Liver (tissue), 9 donors: ENCODE results near the gene THOP1. TPM values are rescaled to one million over a fixed set of nuclear protein-coding genes. Genes with fewer than 3 reads are reported as not detected.

Experiments used
- DNase-seq: peaks from one replicate; pipeline ENCODE4 v3.0.0-alpha.2; 2017; ENCODE audit warnings: low spot score
- H3K27ac ChIP-seq, 2 donors: one replicate each; pipeline ENCODE4 v1.7.0; 2013; ENCODE audit warnings: inconsistent platforms in 2 of 2, low read length in 2 of 2, control low read depth in 1 of 2, low read depth in 1 of 2, mild to moderate bottlenecking in 1 of 2
- H3K27me3 ChIP-seq, 4 donors: one replicate each; pipeline versions ENCODE4 v1.6.1 to v1.7.0; 2013; ENCODE audit warnings: low read length in 3 of 4, inconsistent platforms in 1 of 4, mild to moderate bottlenecking in 1 of 4, moderate library complexity in 1 of 4; ENCODE audit not compliant: control insufficient read depth in 4 of 4, insufficient read depth in 4 of 4
- H3K36me3 ChIP-seq, 4 donors: one replicate each; pipeline versions ENCODE4 v1.6.1 to v1.7.0; 2013; ENCODE audit warnings: low read length in 3 of 4, mild to moderate bottlenecking in 3 of 4, low read depth in 1 of 4, moderate library complexity in 1 of 4; ENCODE audit not compliant: control insufficient read depth in 4 of 4, insufficient read depth in 3 of 4
- H3K4me1 ChIP-seq, 4 donors: one replicate each; pipeline versions ENCODE4 v1.6.1 to v1.7.0; 2013; ENCODE audit warnings: low read length in 3 of 4, mild to moderate bottlenecking in 3 of 4, moderate library complexity in 1 of 4; ENCODE audit not compliant: control insufficient read depth in 4 of 4, insufficient read depth in 4 of 4
- H3K4me3 ChIP-seq, 3 donors: one replicate each; pipeline versions ENCODE4 v1.6.1 to v1.7.0; 2013; ENCODE audit warnings: low read length in 3 of 3, control low read depth in 1 of 3, low read depth in 1 of 3, mild to moderate bottlenecking in 1 of 3
- H3K9ac ChIP-seq, 2 donors: one replicate each; pipeline ENCODE4 v1.7.0; 2013; ENCODE audit warnings: low read length in 2 of 2, mild to moderate bottlenecking in 2 of 2, moderate library complexity in 2 of 2, control low read depth in 1 of 2, low read depth in 1 of 2
- H3K9me3 ChIP-seq, 4 donors: one replicate each; pipeline versions ENCODE4 v1.6.1 to v1.7.0; 2013; ENCODE audit warnings: low read length in 3 of 4; ENCODE audit not compliant: control insufficient read depth in 4 of 4
- EGR1 ChIP-seq, 2 donors: IDR thresholded peaks; 2 replicates each; pipeline ENCODE4 v1.6.1; 2016 to 2018; ENCODE audit warnings: antibody characterized with exemption in 2 of 2, low read depth in 2 of 2
- FOXA2 ChIP-seq: IDR thresholded peaks from 2 replicates; pipeline ENCODE4 v1.6.1; 2016; ENCODE audit warnings: antibody characterized with exemption
- GABPA ChIP-seq, 2 donors: IDR thresholded peaks in 1 of 2; conservative IDR thresholded peaks in 1 of 2; 2 replicates each; pipeline ENCODE4 v1.6.1; 2016; ENCODE audit warnings: antibody characterized with exemption in 2 of 2, mild to moderate bottlenecking in 1 of 2, moderate library complexity in 1 of 2
- HNF4A ChIP-seq, 2 donors: conservative IDR thresholded peaks; 2 replicates each; pipeline ENCODE4 v1.6.1; 2016; ENCODE audit warnings: antibody characterized with exemption in 2 of 2, mild to moderate bottlenecking in 2 of 2
- HNF4G ChIP-seq: IDR thresholded peaks from 2 replicates; pipeline ENCODE4 v1.6.1; 2016; ENCODE audit warnings: antibody characterized with exemption
- JUND ChIP-seq, 2 donors: IDR thresholded peaks; 2 replicates each; pipeline ENCODE4 v1.6.1; 2016; ENCODE audit warnings: antibody characterized with exemption in 2 of 2
- NR2F2 ChIP-seq: IDR thresholded peaks from 2 replicates; pipeline ENCODE4 v1.6.1; 2016; ENCODE audit warnings: antibody characterized with exemption
- RAD21 ChIP-seq, 2 donors: IDR thresholded peaks; 2 replicates each; pipeline ENCODE4 v1.6.1; 2016; ENCODE audit warnings: antibody characterized with exemption in 2 of 2, mild to moderate bottlenecking in 2 of 2
- SP1 ChIP-seq: IDR thresholded peaks from 2 replicates; pipeline ENCODE4 v1.6.1; 2018; ENCODE audit warnings: antibody characterized with exemption, mild to moderate bottlenecking
- TAF1 ChIP-seq: conservative IDR thresholded peaks from 2 replicates; pipeline ENCODE4 v1.6.1; 2016; ENCODE audit warnings: antibody characterized with exemption, mild to moderate bottlenecking
- YY1 ChIP-seq: IDR thresholded peaks from 2 replicates; pipeline ENCODE4 v1.6.1; 2016; ENCODE audit warnings: antibody characterized with exemption, mild to moderate bottlenecking
- WGBS: extraction: QIAGEN DNeasy Blood & Tissue Kit; methylation state at CpG from one replicate; pipeline ENCODE4 v1.1.7; 2013; 5-methylcytosine and 5-hydroxymethylcytosine counted together
- polyA plus RNA-seq, 2 donors: library from polyadenylated mRNA; stranded (reverse) in 1 of 2; unstranded in 1 of 2; fragments of 200-250 nt in 1 of 2; fragments of >200 nt in 1 of 2; fragmentation: Nextera tagmentation in 1 of 2; extraction: Ambion mirVana in 1 of 2; gene quantifications; one replicate each; pipeline versions ENCODE4 v1.2.1 to v1.2.3, GENCODE V29; 2013 to 2015
- total RNA-seq, 2 donors: library from RNA; depleted of rRNA; stranded (reverse); fragments of >200 nt; gene quantifications; one replicate each; pipeline ENCODE4 v1.2.3, GENCODE V29; 2014
- TF ChIP-seq, protein P1 (sequence below): IDR thresholded peaks from 2 replicates; pipeline ENCODE4 v1.6.1; 2016; ENCODE audit warnings: antibody characterized with exemption
- TF ChIP-seq, protein P2 (sequence below): IDR thresholded peaks from 2 replicates; pipeline ENCODE4 v1.6.1; 2016; ENCODE audit warnings: antibody characterized with exemption
- TF ChIP-seq, protein P3 (sequence below): IDR thresholded peaks from 2 replicates; pipeline ENCODE4 v1.6.1; 2016; ENCODE audit warnings: antibody characterized with exemption
- donor health status: healthy.
- donor health status: healthy.
- donor health status: healthy.
- donor health status: healthy.
- donor health status: healthy.

THOP1 gene
- total RNA-seq (10 to 100 TPM; 45.6 to 56.2 TPM), polyA plus RNA-seq (10 to 100 TPM; 39.1 to 43.8 TPM)

DNA sequence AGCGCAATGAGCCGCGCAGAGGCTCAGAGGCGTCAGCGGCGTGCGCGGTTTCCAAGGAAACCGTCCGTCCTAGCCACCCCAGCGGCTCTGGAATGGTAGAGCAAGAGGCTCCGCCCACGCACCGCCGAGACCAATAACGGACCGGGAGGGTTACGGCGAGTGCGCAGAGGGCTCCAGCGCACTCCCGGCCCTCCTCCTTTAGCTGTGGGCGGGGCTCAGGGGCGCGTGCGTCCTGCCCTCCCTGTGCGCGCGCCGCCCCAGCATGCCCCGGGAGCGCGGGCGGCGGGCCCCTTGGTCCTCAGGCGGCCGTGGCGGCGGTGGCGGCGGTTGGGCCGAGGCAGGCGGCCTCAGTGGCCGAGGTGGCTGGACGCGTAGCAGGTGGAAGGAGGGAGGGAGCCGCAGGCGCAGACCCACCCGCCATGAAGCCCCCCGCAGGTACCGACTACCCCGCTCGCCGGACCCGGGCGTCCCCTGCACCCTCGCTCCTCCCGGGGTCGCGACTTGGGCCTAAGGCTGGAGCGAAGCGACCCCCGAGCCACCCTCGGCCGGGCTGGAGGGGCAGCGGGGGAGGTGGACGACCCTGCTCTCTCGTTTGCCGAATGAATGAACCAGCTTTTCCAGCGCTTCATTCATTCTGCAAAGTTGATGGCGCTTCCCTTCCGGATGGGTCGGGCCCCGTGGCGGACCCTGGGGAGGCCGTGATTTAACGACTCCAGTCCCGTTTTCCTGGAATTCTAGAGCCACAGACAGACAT, at the start of gene THOP1:
THOP1 (plus strand) TSS at position 260 of the 754 bp plus-strand sequence; CDS start at position 420, 160 bp downstream.
- Histone ChIP-seq H3K27ac (peak within 1 kb of the TSS; percentile 55 to 75), H3K36me3 (no peaks in the 10 kb centered on the region), H3K9ac (peak within 1 kb of the TSS; percentile 21 to 87), H3K4me1 (peaks cover 10 to 48% (median 36%) of the 10 kb centered on the region in 4 donors), H3K9me3 (no peaks in the 10 kb centered on the region), H3K27me3 (no peaks in the 10 kb centered on the region), H3K4me3 (peak within 1 kb of the TSS; percentile 77 to 92 (median 84))
- TF ChIP-seq, protein P1, sequence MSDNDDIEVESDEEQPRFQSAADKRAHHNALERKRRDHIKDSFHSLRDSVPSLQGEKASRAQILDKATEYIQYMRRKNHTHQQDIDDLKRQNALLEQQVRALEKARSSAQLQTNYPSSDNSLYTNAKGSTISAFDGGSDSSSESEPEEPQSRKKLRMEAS, result peak; percentile 72
- peak; percentile 92 to 96 for TF ChIP-seq EGR1 (IDR thresholded peaks at IDR 0.05; ENCODE audit: low read depth in 2 of 2)
- TF ChIP-seq YY1, result peak; percentile 58
- peak in 1 of 2 donors; percentile 16 for TF ChIP-seq HNF4A (conservative IDR thresholded peaks at IDR 0.05)
- no peak for TF ChIP-seq FOXA2
- no peak for TF ChIP-seq JUND (IDR thresholded peaks at IDR 0.05)
- peak in 1 of 2 donors; percentile 62 for TF ChIP-seq GABPA (IDR thresholded peaks at IDR 0.05 in 1 of 2, conservative IDR thresholded peaks at IDR 0.05 in 1 of 2)
- TF ChIP-seq SP1, result peak; percentile 73
- under 1% methylated on average over 78 of the region's 78 CpGs for WGBS
- peak; percentile 96 for DNase-seq

DNA sequence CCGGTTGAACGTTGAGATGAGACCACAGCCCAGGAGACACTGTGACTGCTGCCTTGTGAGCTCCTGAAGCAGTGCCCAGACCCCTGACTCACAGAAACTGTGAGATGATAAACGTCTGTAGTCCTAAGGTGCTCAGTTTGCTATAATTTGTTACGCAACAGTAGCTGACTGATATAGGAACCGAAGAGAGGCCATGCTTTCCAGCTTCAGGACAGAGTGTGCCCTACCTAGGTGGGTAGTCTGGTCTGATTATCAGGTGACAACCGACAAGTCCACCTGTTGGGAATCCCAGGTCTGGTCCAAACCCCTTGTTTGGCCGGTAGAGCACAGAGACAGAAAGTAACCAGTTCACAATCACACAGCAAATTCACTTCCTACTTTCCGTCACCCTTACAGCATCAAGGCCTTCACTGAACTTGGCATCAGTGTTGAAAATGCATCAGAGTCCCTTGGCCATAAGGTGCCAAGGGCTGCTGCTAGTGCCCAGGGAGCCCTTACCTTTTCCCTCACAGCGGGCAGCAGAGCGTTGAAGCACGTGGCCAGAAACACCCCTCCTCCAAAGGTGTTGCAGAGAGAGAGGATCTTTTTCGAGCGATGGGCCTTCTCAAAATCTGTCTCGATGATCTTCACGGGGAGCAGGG, 48.6 kb upstream of the THOP1 start:
- peaks cover 5 to 30% (median 9%) of the 10 kb centered on the region in 4 donors for H3K36me3 ChIP-seq
- H3K27ac ChIP-seq, result no peak overlapping the region
- no peak for DNase-seq
- WGBS, result 96% methylated on average over 15 of the region's 15 CpGs
- no peak overlapping the region for H3K9ac ChIP-seq
- H3K27me3 ChIP-seq, result no peaks in the 10 kb centered on the region
- peaks cover 4 to 10% (median 8%) of the 10 kb centered on the region in 4 donors for H3K4me1 ChIP-seq
- H3K4me3 ChIP-seq, result no peak overlapping the region
- TF ChIP-seq NR2F2 (no peak), FOXA2 (no peak), YY1 (no peak), EGR1 (IDR thresholded peaks at IDR 0.05; ENCODE audit: low read depth in 2 of 2) (no peak), JUND (IDR thresholded peaks at IDR 0.05) (no peak), TAF1 (no peak), HNF4G (no peak), RAD21 (IDR thresholded peaks at IDR 0.05) (no peak)
- TF ChIP-seq, protein P2, sequence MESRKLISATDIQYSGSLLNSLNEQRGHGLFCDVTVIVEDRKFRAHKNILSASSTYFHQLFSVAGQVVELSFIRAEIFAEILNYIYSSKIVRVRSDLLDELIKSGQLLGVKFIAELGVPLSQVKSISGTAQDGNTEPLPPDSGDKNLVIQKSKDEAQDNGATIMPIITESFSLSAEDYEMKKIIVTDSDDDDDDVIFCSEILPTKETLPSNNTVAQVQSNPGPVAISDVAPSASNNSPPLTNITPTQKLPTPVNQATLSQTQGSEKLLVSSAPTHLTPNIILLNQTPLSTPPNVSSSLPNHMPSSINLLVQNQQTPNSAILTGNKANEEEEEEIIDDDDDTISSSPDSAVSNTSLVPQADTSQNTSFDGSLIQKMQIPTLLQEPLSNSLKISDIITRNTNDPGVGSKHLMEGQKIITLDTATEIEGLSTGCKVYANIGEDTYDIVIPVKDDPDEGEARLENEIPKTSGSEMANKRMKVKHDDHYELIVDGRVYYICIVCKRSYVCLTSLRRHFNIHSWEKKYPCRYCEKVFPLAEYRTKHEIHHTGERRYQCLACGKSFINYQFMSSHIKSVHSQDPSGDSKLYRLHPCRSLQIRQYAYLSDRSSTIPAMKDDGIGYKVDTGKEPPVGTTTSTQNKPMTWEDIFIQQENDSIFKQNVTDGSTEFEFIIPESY, result no peak
- TF ChIP-seq, protein P3, sequence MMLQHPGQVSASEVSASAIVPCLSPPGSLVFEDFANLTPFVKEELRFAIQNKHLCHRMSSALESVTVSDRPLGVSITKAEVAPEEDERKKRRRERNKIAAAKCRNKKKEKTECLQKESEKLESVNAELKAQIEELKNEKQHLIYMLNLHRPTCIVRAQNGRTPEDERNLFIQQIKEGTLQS, result no peak
- peaks cover 0 to 2% (median 0%) of the 10 kb centered on the region in 4 donors for H3K9me3 ChIP-seq
